GM23338 (cell line): Measurements from ENCODE around the gene ABCC1. TPM values are rescaled to one million over a fixed set of nuclear protein-coding genes. Genes with fewer than 3 reads are reported as not detected.
"Not testable (repeated sequence)": the region's sequence is repeated elsewhere in the genome, so short reads cannot be mapped to it uniquely, and the experiment has no call there.

Experiments used
- ATAC-seq: fragments of 200-7000 bp; cut with Tn5 transposase; 3 replicates; pipeline ENCODE4 v1.9.1; 2020
- DNase-seq: peaks from one replicate; pipeline ENCODE4 v3.0.0-alpha.2; 2015; ENCODE audit warnings: low spot score
- H2AFZ ChIP-seq: fragments of 200-600 bp; sonication (generic); 2 replicates; pipeline ENCODE4 v1.8.0; 2016; ENCODE audit warnings: antibody characterized with exemption, mild to moderate bottlenecking, moderate library complexity
- H3F3A ChIP-seq: fragments of 200-600 bp; sonication (generic); replicated peaks from 2 replicates; pipeline ENCODE4 v1.8.0; 2017; ENCODE audit warnings: antibody characterized with exemption, mixed run types, low read depth
- H3K27ac ChIP-seq: fragments of 200-600 bp; sonication (generic); 2 replicates; pipeline ENCODE4 v1.6.1; 2016; ENCODE audit warnings: low read depth
- H3K27me3 ChIP-seq: fragments of 200-600 bp; sonication (generic); 2 replicates; pipeline ENCODE4 v1.8.0; 2016; ENCODE audit warnings: mild to moderate bottlenecking, mixed run types, moderate library complexity; ENCODE audit not compliant: insufficient read depth
- H3K36me3 ChIP-seq: fragments of 200-600 bp; sonication (generic); 2 replicates; pipeline ENCODE4 v1.8.0; 2016; ENCODE audit warnings: mild to moderate bottlenecking; ENCODE audit not compliant: insufficient read depth
- H3K4me1 ChIP-seq: fragments of 200-600 bp; sonication (generic); 2 replicates; pipeline ENCODE4 v1.8.0; 2016; ENCODE audit warnings: mild to moderate bottlenecking, moderate library complexity; ENCODE audit not compliant: insufficient read depth
- H3K4me2 ChIP-seq: fragments of 200-600 bp; sonication (generic); 2 replicates; pipeline ENCODE4 v1.7.1; 2017; ENCODE audit warnings: mixed run types
- H3K4me3 ChIP-seq: fragments of 200-600 bp; sonication (generic); 2 replicates; pipeline ENCODE4 v1.6.1; 2016; ENCODE audit warnings: mixed run types
- H3K79me2 ChIP-seq: fragments of 200-600 bp; sonication (generic); replicated peaks from 2 replicates; pipeline ENCODE4 v1.8.0; 2017; ENCODE audit warnings: mild to moderate bottlenecking; ENCODE audit not compliant: insufficient read depth
- H3K9me2 ChIP-seq: fragments of 200-600 bp; sonication (generic); 2 replicates; pipeline ENCODE4 v1.8.0; 2017; ENCODE audit not compliant: insufficient read depth
- H4K20me1 ChIP-seq: fragments of 200-600 bp; sonication (generic); replicated peaks from 2 replicates; pipeline ENCODE4 v1.8.0; 2017; ENCODE audit warnings: mild to moderate bottlenecking; ENCODE audit not compliant: insufficient read depth
- H3K27ac Mint-ChIP-seq: 2 replicates; pipeline ENCODE4 v1.8.0; 2020; ENCODE audit warnings: inconsistent platforms, mild to moderate bottlenecking, moderate library complexity, mixed read lengths
- H3K27me3 Mint-ChIP-seq: 3 replicates; pipeline ENCODE4 v1.8.0; 2022; ENCODE audit warnings: low read depth, mild to moderate bottlenecking, moderate library complexity, mixed read lengths, inconsistent platforms; ENCODE audit not compliant: insufficient read depth, poor library complexity
- H3K36me3 Mint-ChIP-seq: 3 replicates; pipeline ENCODE4 v1.8.0; 2021; ENCODE audit warnings: low read depth, mild to moderate bottlenecking, inconsistent platforms, moderate library complexity, mixed read lengths
- H3K4me1 Mint-ChIP-seq: 3 replicates; pipeline ENCODE4 v1.8.0; 2020; ENCODE audit warnings: mild to moderate bottlenecking, inconsistent platforms, mixed read lengths
- H3K4me3 Mint-ChIP-seq: 3 replicates; pipeline ENCODE4 v1.8.0; 2021; ENCODE audit warnings: moderate library complexity, mild to moderate bottlenecking, inconsistent platforms, mixed read lengths
- H3K9me3 Mint-ChIP-seq: 3 replicates; pipeline ENCODE4 v1.8.0; 2020; ENCODE audit warnings: moderate library complexity, mild to moderate bottlenecking, inconsistent platforms, mixed read lengths
- ETS1 ChIP-seq: IDR thresholded peaks from 2 replicates; pipeline ENCODE4 v1.6.1; 2016; ENCODE audit warnings: antibody characterized with exemption
- EZH2 ChIP-seq: fragments of 200-600 bp; sonication (generic); IDR thresholded peaks from one replicate; pipeline ENCODE4 v1.8.0; 2017; ENCODE audit warnings: antibody characterized with exemption, mild to moderate bottlenecking, low read depth; ENCODE audit not compliant: unreplicated experiment
- EZH2phosphoT487 ChIP-seq: fragments of 200-600 bp; sonication (generic); IDR thresholded peaks from one replicate; pipeline ENCODE4 v1.8.1; 2018; ENCODE audit warnings: antibody characterized with exemption; ENCODE audit not compliant: unreplicated experiment
- JUNB ChIP-seq: IDR thresholded peaks from one replicate; pipeline ENCODE4 v1.6.1; 2016; ENCODE audit warnings: antibody characterized with exemption; ENCODE audit not compliant: unreplicated experiment
- NANOG ChIP-seq: IDR thresholded peaks from 2 replicates; pipeline ENCODE4 v1.6.1; 2016; ENCODE audit warnings: antibody characterized with exemption, borderline replicate concordance
- POLR2AphosphoS5 ChIP-seq: IDR thresholded peaks from 2 replicates; pipeline ENCODE4 v1.6.1; 2016; ENCODE audit warnings: antibody characterized with exemption, low read depth
- REST ChIP-seq: IDR thresholded peaks from one replicate; pipeline ENCODE4 v1.6.1; 2018; ENCODE audit warnings: antibody characterized with exemption; ENCODE audit not compliant: unreplicated experiment
- STAT1 ChIP-seq: IDR thresholded peaks from one replicate; pipeline ENCODE4 v1.6.1; 2016; ENCODE audit warnings: antibody characterized with exemption; ENCODE audit not compliant: unreplicated experiment
- ZNF331 ChIP-seq: fragments of 250-450 bp; sonication (Bioruptor Pico); IDR thresholded peaks from 2 replicates; pipeline ENCODE4 v1.5.0; 2020; ENCODE audit warnings: low read depth, mild to moderate bottlenecking, moderate library complexity
- ZNF462 ChIP-seq: fragments of 250-450 bp; sonication (Bioruptor Pico); IDR thresholded peaks from 2 replicates; pipeline ENCODE4 v1.5.0; 2020; ENCODE audit warnings: mild to moderate bottlenecking, moderate library complexity
- polyA plus RNA-seq: library from polyadenylated mRNA; unstranded; fragments of >200 nt; fragmentation: Nextera tagmentation; extraction: Ambion mirVana; gene quantifications from 2 replicates; pipeline ENCODE4 v1.2.1, GENCODE V29; 2016
- total RNA-seq: library from RNA; depleted of rRNA; stranded (reverse); fragments of >200 nt; shearing (Covaris generic); gene quantifications from 2 replicates; pipeline ENCODE4 v1.2.3, GENCODE V29; 2014

ABCC1 gene
- total and polyA plus RNA-seq, 2 experiments from 2014 or later = 11.0 to 46.6 TPM

GRCh38 chr16:16181748-16182147 is 232.3 kb downstream of the ABCC1 start:
- H3K4me1 Mint-ChIP-seq, H3K9me2 ChIP-seq, H4K20me1 ChIP-seq, H3K27me3 Mint-ChIP-seq, H3K36me3 ChIP-seq, DNase-seq, H3K27me3 ChIP-seq, H3K4me1 ChIP-seq, H3K27ac Mint-ChIP-seq, H3K27ac ChIP-seq, ATAC-seq, H3K79me2 ChIP-seq, H3K36me3 Mint-ChIP-seq, H2AFZ ChIP-seq, H3K4me3 ChIP-seq, H3F3A ChIP-seq, H3K4me3 Mint-ChIP-seq, H3K4me2 ChIP-seq: not testable (repeated sequence)
- H3K9me3 Mint-ChIP-seq = peaks cover 25% of the 10 kb centered on the region

GRCh38 chr16:16182918-16183317 is 233.5 kb downstream of the ABCC1 start:
- ATAC-seq (no peak), DNase-seq (no peak)
- H3K4me1 ChIP-seq = no peaks in the 10 kb centered on the region
- Mint-ChIP-seq H3K36me3 (peaks cover 6% of the 10 kb centered on the region; the same call in 1 of the 3 replicates), H3K9me3 (peaks cover 21% of the 10 kb centered on the region), H3K27ac (no peak overlapping the region), H3K27me3 (peaks cover 12% of the 10 kb centered on the region), H3K4me3 (no peak overlapping the region), H3K4me1 (peaks cover 4% of the 10 kb centered on the region)
- no peak overlapping the region for H3K27ac ChIP-seq
- H3K36me3 ChIP-seq = no peaks in the 10 kb centered on the region
- no peaks in the 10 kb centered on the region for H3F3A ChIP-seq
- H3K4me2 ChIP-seq = no peak overlapping the region
- H3K4me3 ChIP-seq = no peak overlapping the region
- H3K79me2 ChIP-seq = no peaks in the 10 kb centered on the region
- no peaks in the 10 kb centered on the region for H4K20me1 ChIP-seq
- H2AFZ ChIP-seq = no peak overlapping the region
- H3K9me2 ChIP-seq = no peaks in the 10 kb centered on the region; the same call in 1 of the 2 replicates
- no peaks in the 10 kb centered on the region for H3K27me3 ChIP-seq
- no peak for TF ChIP-seq EZH2phosphoT487
- no peak for TF ChIP-seq EZH2
- no peak for TF ChIP-seq STAT1
- no peak for TF ChIP-seq REST
- TF ChIP-seq JUNB = no peak
- TF ChIP-seq ZNF462 (CRISPR knock-in tag) = no peak
- no peak for TF ChIP-seq ETS1
- no peak for TF ChIP-seq NANOG
- no peak for TF ChIP-seq ZNF331 (CRISPR knock-in tag)
- TF ChIP-seq POLR2AphosphoS5 = no peak
